Heart right ventricle (tissue), 16 donors: ENCODE results near the gene IFT43. TPM values are rescaled to one million over a fixed set of nuclear protein-coding genes. Genes with fewer than 3 reads are reported as not detected.
A peak's percentile ranks its signal among the peaks of the same experiment; 100 is the strongest.

Experiments used
- ATAC-seq, 8 donors: fragments of 200-7000 bp; cut with Tn5 transposase; one replicate each; pipeline ENCODE4 v1.9.1; 2020; ENCODE audit warnings: mild to moderate bottlenecking in 8 of 8, moderate library complexity in 8 of 8, moderate number of reproducible peaks in 1 of 8
- DNase-seq, 2 donors: peaks; one replicate each; pipeline ENCODE4 v3.0.0-alpha.2; 2020
- H3K27ac ChIP-seq, 10 donors: fragments of 200-600 bp; sonication (generic) in 2 of 10; one replicate each; pipeline versions ENCODE4 v1.5.0 to v1.8.0; 2020 to 2022; ENCODE audit warnings: mild to moderate bottlenecking in 3 of 10
- H3K27me3 ChIP-seq, 7 donors: fragments of 200-600 bp; one replicate each; pipeline ENCODE4 v1.8.0; 2021 to 2022; ENCODE audit warnings: mild to moderate bottlenecking in 2 of 7
- H3K36me3 ChIP-seq, 9 donors: fragments of 200-600 bp; sonication (generic) in 1 of 9; one replicate each; pipeline versions ENCODE4 v1.5.0 to v1.8.0; 2020 to 2022; ENCODE audit warnings: mild to moderate bottlenecking in 2 of 9
- H3K4me1 ChIP-seq, 9 donors: fragments of 200-600 bp; sonication (generic) in 1 of 9; one replicate each; pipeline versions ENCODE4 v1.5.0 to v1.8.0; 2020 to 2022; ENCODE audit warnings: mild to moderate bottlenecking in 4 of 9
- H3K4me3 ChIP-seq, 10 donors: fragments of 200-600 bp; sonication (generic) in 2 of 10; one replicate each; pipeline versions ENCODE4 v1.5.0 to v1.8.0; 2020 to 2022; ENCODE audit warnings: mild to moderate bottlenecking in 7 of 10, moderate library complexity in 2 of 10
- H3K9me3 ChIP-seq, 11 donors: fragments of 200-600 bp in 10 of 11; sonication (generic) in 2 of 11; one replicate each; pipeline versions ENCODE4 v1.5.0 to v1.8.0; 2013 to 2022; ENCODE audit warnings: mild to moderate bottlenecking in 2 of 11, control low read depth in 1 of 11, moderate library complexity in 1 of 11
- whole genome bisulfite sequencing, 2 donors: extraction: QIAGEN DNeasy Blood & Tissue Kit; methylation state at CpG; one replicate each; pipeline ENCODE4 v1.1.7; 2013; ENCODE audit warnings: inconsistent platforms in 1 of 2; 5-methylcytosine and 5-hydroxymethylcytosine counted together
- intact Hi-C, 10 donors: fragments of 100-400 bp; cut with DNase I; formaldehyde crosslinking; loops; one replicate each; pipeline versions ENCODE4 v1.11.1 to v1.14.2; 2022
- long read RNA-seq, 3 donors: library from polyadenylated mRNA; unstranded; transcript quantifications; one replicate each; pipeline ENCODE4 v2.0.0, GENCODE V29; 2020 to 2021
- polyA plus RNA-seq, 2 donors: library from polyadenylated mRNA; stranded (reverse); fragments of 200-250 nt; gene quantifications; one replicate each; pipeline ENCODE4 v1.2.3, GENCODE V29; 2013
- total RNA-seq, 10 donors: library from RNA; stranded (reverse); fragmentation: NEBNext Ultra II Directional in 3 of 10; extraction: Animal tissue kit (Norgen Biotek cat#: 25700) in 3 of 10; gene quantifications; one replicate each; pipeline versions ENCODE4 v1.2.1 to v1.2.4, GENCODE V29; 2021 to 2023
- TF ChIP-seq, protein P1 (sequence below), 9 donors: fragments of 200-600 bp; sonication (generic) in 2 of 9; IDR thresholded peaks; one replicate each; pipeline versions ENCODE4 v1.5.0 to v1.8.0; 2021 to 2022; ENCODE audit warnings: antibody characterized with exemption in 9 of 9, mild to moderate bottlenecking in 5 of 9, moderate library complexity in 1 of 9
- donor health status: Arrhythmogenic right ventricular cardiomyopathy.
- donor health status: ischemic (EF 13 %, LVEDD 7.1; RV severe dilation, severe dysfunction).
- donor health status: healthy with polysubstance abuse.
- donor health status: DM: no; HTN: yes; CAD: no.
- donor health status: DM: no; HTN: no; CAD: no.
- donor health status: ischemic (EF 25% LVEDD 6.9; RV normal size, moderate dysfunction).
- donor health status: ischemic (EF 25% LVEDD 5.7; RV mildly dilated, moderate dysfunction).
- donor health status: healthy.
- donor health status: DM: yes; HTN: yes; CAD: no.
- donor health status: Ischemic cardiomyopathy.
- donor health status: ischemic (EF 35%, LVEDD 5.7; RV mildly dilated, moderate dysfunction).
- donor health status: nonischemic (EF 11% LVEDD 7.7; RV severe dilation, severe dysfunction).
- donor health status: DM: yes; HTN: yes; CAD: no.
- donor health status: PGD.
- donor health status: ischemic (EF 29% LVEDD 5.4; RV normal size, mild dysfunction).
- donor health status: nonischemic (EF 23%, LVEDD 6.1; RV moderate dilation, normal function).

IFT43 gene
- 10 to 100 TPM; 19.7 to 43.8 (median 27.6) TPM for total RNA-seq
- 10 to 100 TPM; 34.7 to 57.1 TPM for polyA plus RNA-seq
- long read RNA-seq, donor 1, transcript IFT43-202 (9 exons, 833 nt), result major isoform, 16 of 32 reads
- long read RNA-seq, donor 1, partial matches to known transcripts, result 4 of 32 reads
- long read RNA-seq, donor 1, other reads (novel, unspliced or antisense), result 11 of 32 reads
- long read RNA-seq, donor 2, transcript IFT43-202 (9 exons, 833 nt), result major isoform, 17 of 36 reads
- long read RNA-seq, donor 2, partial matches to known transcripts, result 11 of 36 reads
- long read RNA-seq, donor 2, other reads (novel, unspliced or antisense), result 5 of 36 reads
- long read RNA-seq, donor 3, partial matches to known transcripts, result 3 of 12 reads
- long read RNA-seq, donor 3, other reads (novel, unspliced or antisense), result 5 of 12 reads

GRCh38 chr14:75985618-75986438 is at the start of gene IFT43:
Gene IFT43 (plus strand): TSS chr14:75985763. CDS start chr14:75985787, 24 bp downstream.
- ATAC-seq, result peak; percentile 40 to 72 (median 64)
- intact Hi-C loops, result loop anchor here in 2 of 10 donors (5.0 to 10.0 kb wide), 2 partner anchors 181 to 264 kb away; no protein-coding TSS in a partner anchor
- peaks cover 0 to 64% (median 40%) of the 10 kb centered on the region in 9 donors for H3K4me1 ChIP-seq

GRCh38 chr14:75939200-75939599 is 46.4 kb upstream of the IFT43 start:
- Histone ChIP-seq H3K27ac (no peak overlapping the region), H3K4me1 (peaks cover 0 to 28% (median 7%) of the 10 kb centered on the region in 9 donors), H3K4me3 (no peak overlapping the region), H3K36me3 (no peaks in the 10 kb centered on the region), H3K9me3 (no peaks in the 10 kb centered on the region), H3K27me3 (no peaks in the 10 kb centered on the region)
- WGBS, 2 donors, result 63 to 67% methylated on average over 1 of the region's 1 CpG
- ATAC-seq (no peak), DNase-seq (no peak)
- intact Hi-C loops, result no loop called here
- TF ChIP-seq, protein P1, sequence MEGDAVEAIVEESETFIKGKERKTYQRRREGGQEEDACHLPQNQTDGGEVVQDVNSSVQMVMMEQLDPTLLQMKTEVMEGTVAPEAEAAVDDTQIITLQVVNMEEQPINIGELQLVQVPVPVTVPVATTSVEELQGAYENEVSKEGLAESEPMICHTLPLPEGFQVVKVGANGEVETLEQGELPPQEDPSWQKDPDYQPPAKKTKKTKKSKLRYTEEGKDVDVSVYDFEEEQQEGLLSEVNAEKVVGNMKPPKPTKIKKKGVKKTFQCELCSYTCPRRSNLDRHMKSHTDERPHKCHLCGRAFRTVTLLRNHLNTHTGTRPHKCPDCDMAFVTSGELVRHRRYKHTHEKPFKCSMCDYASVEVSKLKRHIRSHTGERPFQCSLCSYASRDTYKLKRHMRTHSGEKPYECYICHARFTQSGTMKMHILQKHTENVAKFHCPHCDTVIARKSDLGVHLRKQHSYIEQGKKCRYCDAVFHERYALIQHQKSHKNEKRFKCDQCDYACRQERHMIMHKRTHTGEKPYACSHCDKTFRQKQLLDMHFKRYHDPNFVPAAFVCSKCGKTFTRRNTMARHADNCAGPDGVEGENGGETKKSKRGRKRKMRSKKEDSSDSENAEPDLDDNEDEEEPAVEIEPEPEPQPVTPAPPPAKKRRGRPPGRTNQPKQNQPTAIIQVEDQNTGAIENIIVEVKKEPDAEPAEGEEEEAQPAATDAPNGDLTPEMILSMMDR (IDR thresholded peaks at IDR 0.05), result no peak

More at GRCh38 chr14:75985618-75986438, at the start of gene IFT43:
- Histone ChIP-seq H3K36me3 (peaks cover 0 to 21% (median 0%) of the 10 kb centered on the region in 9 donors), H3K27me3 (no peaks in the 10 kb centered on the region), H3K27ac (peak within 1 kb of the TSS; percentile 51 to 98 (median 91)), H3K9me3 (no peaks in the 10 kb centered on the region), H3K4me3 (peak within 1 kb of the TSS; percentile 50 to 98 (median 87))
- TF ChIP-seq, protein P1 (IDR thresholded peaks at IDR 0.05), result peak in 2 of 9 donors; percentile 6 to 11
- DNase-seq, result peak; percentile 91 to 95
- WGBS, 2 donors, result 0 to 1% methylated on average over 52 of the region's 52 CpGs

- 32 to 48% methylated on average over 4 of the region's 4 CpGs for WGBS, 2 donors
- no peak for DNase-seq
These were observed 44.5 kb upstream of the IFT43 start for GRCh38 chr14:75941030-75941429.

More at GRCh38 chr14:75941030-75941429, 44.5 kb upstream of the IFT43 start:
- Histone ChIP-seq H3K27me3 (no peaks in the 10 kb centered on the region), H3K27ac (peak overlapping the region in 4 of 10 donors; percentile 0 to 54 (median 22)), H3K4me3 (no peak overlapping the region), H3K36me3 (no peaks in the 10 kb centered on the region), H3K4me1 (peaks cover 0 to 17% (median 0%) of the 10 kb centered on the region in 9 donors), H3K9me3 (no peaks in the 10 kb centered on the region)
- peak in 6 of 8 donors; percentile 46 to 90 (median 76) for ATAC-seq
- TF ChIP-seq, protein P1 (IDR thresholded peaks at IDR 0.05), result no peak
- intact Hi-C loops, result no loop called here
